ENCODE data around the gene TMEM145.

Gene TMEM145

GRCh38 chr19:42285988-42286348 lies 27.1 kb upstream of the TMEM145 start:
- Histone ChIP-seq H3K9ac (ENCODE audit: low read length) (peak overlapping the region; percentile 91), H3K27ac (ENCODE audit: low read depth, low read length, poor library complexity, severe bottlenecking) (peak overlapping the region; percentile 77), H3K4me3 (ENCODE audit: low read depth, low read length, poor library complexity, severe bottlenecking) (peak overlapping the region; percentile 85), H3F3A (ENCODE audit: insufficient read depth, low read length) (peaks cover 12% of the 10 kb centered on the region; the same call in 1 of the 2 replicates), H3K27me3 (ENCODE audit: insufficient read depth, low read length) (no peaks in the 10 kb centered on the region), H3K9me3 (ENCODE audit: low read length) (no peaks in the 10 kb centered on the region), H3K79me2 (ENCODE audit: insufficient read depth, low read length) (no peaks in the 10 kb centered on the region), H2AFZ (ENCODE audit: low read length) (no peak overlapping the region), H3K36me3 (ENCODE audit: insufficient read depth, low read length) (peaks cover 43% of the 10 kb centered on the region), H3K4me2 (ENCODE audit: low read length) (peak overlapping the region; percentile 79), H3K4me1 (ENCODE audit: insufficient read depth, low read length, severe bottlenecking) (peaks cover 41% of the 10 kb centered on the region), H4K20me1 (ENCODE audit: insufficient read depth, low read length) (no peaks in the 10 kb centered on the region), H3K9me2 (ENCODE audit: low read depth, low read length) (no peaks in the 10 kb centered on the region)
- TF ChIP-seq EZH2 (IDR thresholded peaks at IDR 0.05; ENCODE audit: borderline replicate concordance, low read length) (no peak), CTCF (IDR thresholded peaks at IDR 0.05; ENCODE audit: low read length) (no peak)

GRCh38 chr19:42286349-42287016 lies 26.6 kb upstream of the TMEM145 start:
- Histone ChIP-seq H3K4me3 (ENCODE audit: low read depth, low read length, poor library complexity, severe bottlenecking) (peak overlapping the region; percentile 85), H3K4me1 (ENCODE audit: insufficient read depth, low read length, severe bottlenecking) (peaks cover 36% of the 10 kb centered on the region), H3K4me2 (ENCODE audit: low read length) (peak overlapping the region; percentile 79), H3K27ac (ENCODE audit: low read depth, low read length, poor library complexity, severe bottlenecking) (peak overlapping the region; percentile 77), H3F3A (ENCODE audit: insufficient read depth, low read length) (peaks cover 12% of the 10 kb centered on the region; the same call in 1 of the 2 replicates), H3K79me2 (ENCODE audit: insufficient read depth, low read length) (no peaks in the 10 kb centered on the region), H3K9me3 (ENCODE audit: low read length) (no peaks in the 10 kb centered on the region), H3K9me2 (ENCODE audit: low read depth, low read length) (no peaks in the 10 kb centered on the region), H3K9ac (ENCODE audit: low read length) (peak overlapping the region; percentile 91), H4K20me1 (ENCODE audit: insufficient read depth, low read length) (no peaks in the 10 kb centered on the region), H3K27me3 (ENCODE audit: insufficient read depth, low read length) (no peaks in the 10 kb centered on the region), H3K36me3 (ENCODE audit: insufficient read depth, low read length) (peaks cover 48% of the 10 kb centered on the region), H2AFZ (ENCODE audit: low read length) (no peak overlapping the region)
- TF ChIP-seq EZH2 (IDR thresholded peaks at IDR 0.05; ENCODE audit: borderline replicate concordance, low read length) (no peak), CTCF (IDR thresholded peaks at IDR 0.05; ENCODE audit: low read length) (no peak)

GRCh38 chr19:42287017-42287826 lies 25.9 kb upstream of the TMEM145 start:
- H3K9me2 ChIP-seq (ENCODE audit: low read depth, low read length) = no peaks in the 10 kb centered on the region
- H3K4me2 ChIP-seq (ENCODE audit: low read length) = no peak overlapping the region; the same call in 1 of the 2 replicates
- H3K4me3 ChIP-seq (ENCODE audit: low read depth, low read length, poor library complexity, severe bottlenecking) = no peak overlapping the region
- peaks cover 7% of the 10 kb centered on the region; the same call in 1 of the 2 replicates for H3F3A ChIP-seq (ENCODE audit: insufficient read depth, low read length)
- H4K20me1 ChIP-seq (ENCODE audit: insufficient read depth, low read length) = no peaks in the 10 kb centered on the region
- no peak overlapping the region for H2AFZ ChIP-seq (ENCODE audit: low read length)
- H3K27ac ChIP-seq (ENCODE audit: low read depth, low read length, poor library complexity, severe bottlenecking) = peak overlapping the region; percentile 77
- peaks cover 28% of the 10 kb centered on the region for H3K4me1 ChIP-seq (ENCODE audit: insufficient read depth, low read length, severe bottlenecking)
- no peak overlapping the region for H3K9ac ChIP-seq (ENCODE audit: low read length)
- peaks cover 55% of the 10 kb centered on the region for H3K36me3 ChIP-seq (ENCODE audit: insufficient read depth, low read length)
- no peak for TF ChIP-seq EZH2 (IDR thresholded peaks at IDR 0.05; ENCODE audit: borderline replicate concordance, low read length)
- no peak for TF ChIP-seq CTCF (IDR thresholded peaks at IDR 0.05; ENCODE audit: low read length)
- H3K9me3 ChIP-seq (ENCODE audit: low read length) = no peaks in the 10 kb centered on the region
- no peaks in the 10 kb centered on the region for H3K27me3 ChIP-seq (ENCODE audit: insufficient read depth, low read length)
- no peaks in the 10 kb centered on the region for H3K79me2 ChIP-seq (ENCODE audit: insufficient read depth, low read length)

All from OCI-LY1 (cell line).